Tibial nerve (tissue), 4 donors: ENCODE results near the gene USP24.

ENCODE experiments used
- CTCF ChIP-seq, 5 experiments: fragments of 200-600 bp in 3 of 5; fragments of 450-650 bp in 2 of 5; sonication (generic) in 3 of 5; IDR thresholded peaks; one replicate each; pipeline ENCODE4 v1.5.1; 2016 to 2019; ENCODE audit warnings: antibody characterized with exemption in 5 of 5, mild to moderate bottlenecking in 3 of 5, moderate library complexity in 2 of 5
- EP300 ChIP-seq, 2 donors: sonication (generic); formaldehyde crosslinking; IDR thresholded peaks; one replicate each; pipeline ENCODE4 v1.6.1; 2017; ENCODE audit warnings: antibody characterized with exemption in 2 of 2, mild to moderate bottlenecking in 1 of 2

GRCh38 chr1:55079651-55080050 is 135.5 kb downstream of the USP24 start:
- no peak for TF ChIP-seq EP300 (IDR thresholded peaks at IDR 0.05)
- no peak for TF ChIP-seq CTCF (IDR thresholded peaks at IDR 0.05)
